GM10248 (cell line): Measurements from ENCODE around the gene EIF2A.

Experiments used
- CTCF ChIA-PET: fragments of 300-600 bp; sonication (Branson Sonifier 250); formaldehyde crosslinking; extraction: SDS; loops from one replicate; lab custom pipeline; 2021; ENCODE audit warnings: antibody characterized with exemption; lab: Yijun Ruan, JAX
- POLR2A ChIA-PET: fragments of 350-650 bp; sonication (Branson Sonifier 250); formaldehyde crosslinking; extraction: SDS; loops from one replicate; lab custom pipeline; 2020; ENCODE audit warnings: antibody characterized with exemption; lab: Yijun Ruan, JAX
- DNase-seq: peaks from one replicate; pipeline ENCODE4 v3.0.0; 2012; ENCODE audit errors: extremely low spot score
- CTCF ChIP-seq: IDR thresholded peaks from 2 replicates; pipeline ENCODE4 v1.5.1; 2012; ENCODE audit warnings: mild to moderate bottlenecking, low read depth; ENCODE audit errors: extremely low read depth, missing control alignments, control extremely low read depth

Gene EIF2A

GRCh38 chr3:150527464-150528255 is 18.9 kb upstream of the EIF2A start:
- ChIA-PET CTCF (interaction anchor here (0.7 to 2.0 kb wide), 9 partner anchors 11 to 618 kb away, joined by 3 to 10 read pairs (median 4); partner anchors contain the start of gene ERICH6), POLR2A (no interaction called here)
- TF ChIP-seq CTCF: no peak
- no peak for DNase-seq

GRCh38 chr3:150528354-150528797 is 18.2 kb upstream of the EIF2A start:
- DNase-seq: peak; percentile 26
- POLR2A ChIA-PET: no interaction called here
- peak; percentile 14 for TF ChIP-seq CTCF

GRCh38 chr3:150531775-150532174 is 14.8 kb upstream of the EIF2A start:
- no peak for TF ChIP-seq CTCF
- DNase-seq: no peak
- POLR2A ChIA-PET: no interaction called here
- CTCF ChIA-PET: no interaction called here

More at GRCh38 chr3:150528354-150528797, 18.2 kb upstream of the EIF2A start:
- CTCF ChIA-PET: interaction anchor here (0.6 to 2.0 kb wide), 8 partner anchors 10 to 617 kb away, joined by 3 to 10 read pairs (median 4); partner anchors contain the start of gene ERICH6

GRCh38 chr3:150535204-150535603 is 11.4 kb upstream of the EIF2A start:
- no peak for DNase-seq
- CTCF ChIA-PET: interaction anchor here (0.9 to 1.5 kb wide), 2 partner anchors 10 to 12 kb away, joined by 3 read pairs; no protein-coding TSS in a partner anchor
- POLR2A ChIA-PET: no interaction called here
- no peak for TF ChIP-seq CTCF

- CTCF ChIA-PET: interaction anchor here (0.9 to 2.7 kb wide), 6 partner anchors 10 to 225 kb away, joined by 3 to 10 read pairs (median 4); partner anchors contain the start of genes ERICH6 and SIAH2
- DNase-seq: no peak
- POLR2A ChIA-PET: interaction anchor here (0.5 kb wide), 1 partner anchor 108 kb away, joined by 4 read pairs; no protein-coding TSS in a partner anchor
- no peak for TF ChIP-seq CTCF
These were observed 8.0 kb upstream of the EIF2A start for GRCh38 chr3:150538324-150539208.

- POLR2A ChIA-PET: no interaction called here
- CTCF ChIA-PET: no interaction called here
- DNase-seq: no peak
- no peak for TF ChIP-seq CTCF
These were observed 6.3 kb upstream of the EIF2A start for GRCh38 chr3:150540297-150540696.
